Stomach (tissue), 19 donors: ENCODE results near the gene FAM236B. TPM values are rescaled to one million over a fixed set of nuclear protein-coding genes. Genes with fewer than 3 reads are reported as not detected.
"Not testable (repeated sequence)": the region's sequence is repeated elsewhere in the genome, so short reads cannot be mapped to it uniquely, and the experiment has no call there.

ENCODE experiments used
- DNase-seq, 2 donors: peaks; one replicate each; pipeline versions ENCODE4 v3.0.0 to v3.0.0-alpha.2; 2013 to 2019
- H3K27ac ChIP-seq, 5 donors: fragments of 200-600 bp in 4 of 5; sonication (generic) in 4 of 5; one replicate each; pipeline ENCODE4 v1.5.1; 2013 to 2019; ENCODE audit warnings: mild to moderate bottlenecking in 1 of 5, moderate library complexity in 1 of 5
- H3K27me3 ChIP-seq, 3 donors: fragments of 200-600 bp; sonication (generic); one replicate each; pipeline ENCODE4 v1.5.1; 2017 to 2019; ENCODE audit warnings: mixed run types in 1 of 3
- H3K36me3 ChIP-seq, 4 donors: fragments of 200-600 bp; sonication (generic); 1 replicate in 3 of 4; 2 replicates in 1 of 4; pipeline ENCODE4 v1.5.1; 2016 to 2019
- H3K4me1 ChIP-seq, 4 donors: fragments of 200-600 bp; sonication (generic); one replicate each; pipeline ENCODE4 v1.5.1; 2016 to 2019
- H3K4me3 ChIP-seq, 4 donors: fragments of 200-600 bp; sonication (generic) in 3 of 4; one replicate each; pipeline ENCODE4 v1.5.1; 2016 to 2019; ENCODE audit warnings: mild to moderate bottlenecking in 1 of 4
- H3K9me3 ChIP-seq, 4 donors: fragments of 200-600 bp; sonication (generic); one replicate each; pipeline ENCODE4 v1.5.1; 2016 to 2019
- WGBS, 5 donors: extraction: QIAGEN DNeasy Blood & Tissue Kit in 3 of 5; methylation state at CpG; one replicate each; pipeline versions ENCODE4 v1.1.5 to v1.1.7; 2013 to 2018; 5-methylcytosine and 5-hydroxymethylcytosine counted together
- intact Hi-C: fragments of 100-400 bp; cut with DNase I; formaldehyde crosslinking; loops from one replicate; pipeline ENCODE4 v1.15.1; 2023; ENCODE audit warnings: low total_unique reads
- long read RNA-seq, 10 donors: transcript quantifications; one replicate each; lab custom pipeline, GENCODE V29; 2026
- polyA plus RNA-seq, 3 donors: library from polyadenylated mRNA; stranded (reverse); fragments of 200-250 nt; gene quantifications; one replicate each; pipeline ENCODE4 v1.2.3, GENCODE V29; 2013
- total RNA-seq, 5 donors: library from RNA; depleted of rRNA; stranded (reverse); fragments of >200 nt; gene quantifications; one replicate each; pipeline versions ENCODE4 v1.1.0 to v1.2.3, GENCODE V29; 2014 to 2016
- donor health status: healthy with polysubstance abuse.
- donor health status: Bipolar disorder and iron deficiency.
- donor health status: healthy.

FAM236B gene
- total RNA-seq (not detected), polyA plus RNA-seq (not detected)
- long read RNA-seq, donor 1, result 0 reads
- long read RNA-seq, donor 2, result 0 reads
- long read RNA-seq, donor 3, result 0 reads
- long read RNA-seq, donor 4, result 0 reads
- long read RNA-seq, donor 5, result 0 reads
- long read RNA-seq, donor 6, result 0 reads
- long read RNA-seq, donor 7, result 0 reads
- long read RNA-seq, donor 8, result 0 reads
- long read RNA-seq, donor 9, result 0 reads
- long read RNA-seq, donor 10, result 0 reads

GRCh38 chrX:72782560-72782959 lies at the start of gene FAM236B:
TSS of gene FAM236B (minus strand) at chrX:72782660. CDS start at chrX:72782560, 100 bp downstream.
- H3K36me3 ChIP-seq, H3K4me1 ChIP-seq, H3K9me3 ChIP-seq, DNase-seq, H3K27me3 ChIP-seq, H3K4me3 ChIP-seq, intact Hi-C loops, H3K27ac ChIP-seq: not testable (repeated sequence)
- WGBS, 5 donors, result no CpG with 5 or more reads among the region's 15 CpGs

- H3K4me3 ChIP-seq, H3K27ac ChIP-seq, DNase-seq, H3K9me3 ChIP-seq, H3K27me3 ChIP-seq, H3K36me3 ChIP-seq, intact Hi-C loops, H3K4me1 ChIP-seq: not testable (repeated sequence)
- no CpG with 5 or more reads among the region's 13 CpGs for WGBS, 5 donors
These were observed 48.2 kb upstream of the FAM236B start for GRCh38 chrX:72830701-72831100.

GRCh38 chrX:72808110-72808509 lies 25.6 kb upstream of the FAM236B start, which contains the start of gene FAM236D:
TSS of gene FAM236D (minus strand) at chrX:72808210. CDS start at chrX:72808110, 100 bp downstream.
- no CpG with 5 or more reads among the region's 13 CpGs for WGBS, 5 donors
- H3K4me1 ChIP-seq, H3K36me3 ChIP-seq, intact Hi-C loops, H3K4me3 ChIP-seq, H3K27ac ChIP-seq, H3K9me3 ChIP-seq, H3K27me3 ChIP-seq, DNase-seq: not testable (repeated sequence)

GRCh38 chrX:72790390-72790789 lies 7.9 kb upstream of the FAM236B start:
- H3K36me3 ChIP-seq, H3K4me3 ChIP-seq, intact Hi-C loops, H3K4me1 ChIP-seq, H3K27ac ChIP-seq, DNase-seq, H3K27me3 ChIP-seq, H3K9me3 ChIP-seq: not testable (repeated sequence)
- WGBS, 5 donors, result 78 to 100% (median 100%) methylated on average over 1 of the region's 3 CpGs; no CpG with 5 or more reads in 2 of the 5 donors

- H3K9me3 ChIP-seq, H3K4me1 ChIP-seq, H3K27me3 ChIP-seq, H3K4me3 ChIP-seq, H3K36me3 ChIP-seq, DNase-seq, H3K27ac ChIP-seq, intact Hi-C loops: not testable (repeated sequence)
- no CpG with 5 or more reads among the region's 1 CpG for WGBS, 5 donors
These were observed 5.7 kb upstream of the FAM236B start for GRCh38 chrX:72788142-72788541.

GRCh38 chrX:72783964-72784363 lies 1.5 kb upstream of the FAM236B start:
- H3K4me3 ChIP-seq, intact Hi-C loops, H3K9me3 ChIP-seq, H3K27ac ChIP-seq, H3K27me3 ChIP-seq, H3K36me3 ChIP-seq, H3K4me1 ChIP-seq, DNase-seq: not testable (repeated sequence)
- WGBS, 5 donors, result no CpG with 5 or more reads among the region's 6 CpGs

- WGBS, 5 donors, result no CpG with 5 or more reads among the region's 8 CpGs
These were observed 991 bp upstream of the FAM236B start for GRCh38 chrX:72783365-72783936.

GRCh38 chrX:72778146-72778545 lies 4.3 kb downstream of the FAM236B start:
- H3K27me3 ChIP-seq, H3K36me3 ChIP-seq, H3K4me3 ChIP-seq, H3K27ac ChIP-seq, H3K9me3 ChIP-seq, H3K4me1 ChIP-seq, intact Hi-C loops, DNase-seq: not testable (repeated sequence)
- no CpG with 5 or more reads among the region's 6 CpGs for WGBS, 5 donors

More at GRCh38 chrX:72783365-72783936, 991 bp upstream of the FAM236B start:
- DNase-seq, intact Hi-C loops, H3K4me1 ChIP-seq, H3K36me3 ChIP-seq, H3K27me3 ChIP-seq, H3K27ac ChIP-seq, H3K4me3 ChIP-seq, H3K9me3 ChIP-seq: not testable (repeated sequence)

- no CpG with 5 or more reads among the region's 15 CpGs for WGBS, 5 donors
- H3K27ac ChIP-seq, H3K4me3 ChIP-seq, H3K27me3 ChIP-seq, H3K36me3 ChIP-seq, DNase-seq, H3K4me1 ChIP-seq, H3K9me3 ChIP-seq, intact Hi-C loops: not testable (repeated sequence)
These were observed 5.0 kb downstream of the FAM236B start for GRCh38 chrX:72777467-72777790.

GRCh38 chrX:72776653-72777466 lies 5.6 kb downstream of the FAM236B start, which contains the start of gene DMRTC1B:
TSS of gene DMRTC1B (plus strand) at chrX:72776890. CDS start at chrX:72845136, 68,246 bp downstream.
- no CpG with 5 or more reads among the region's 44 CpGs for WGBS, 5 donors
- H3K9me3 ChIP-seq, H3K4me1 ChIP-seq, H3K27ac ChIP-seq, intact Hi-C loops, DNase-seq, H3K36me3 ChIP-seq, H3K4me3 ChIP-seq, H3K27me3 ChIP-seq: not testable (repeated sequence)

- intact Hi-C loops, H3K9me3 ChIP-seq, H3K27me3 ChIP-seq, DNase-seq, H3K4me3 ChIP-seq, H3K36me3 ChIP-seq, H3K4me1 ChIP-seq, H3K27ac ChIP-seq: not testable (repeated sequence)
- WGBS, 5 donors, result no CpG with 5 or more reads among the region's 9 CpGs
These were observed 22.0 kb downstream of the FAM236B start for GRCh38 chrX:72760454-72760853.

- DNase-seq, H3K4me1 ChIP-seq, H3K9me3 ChIP-seq, intact Hi-C loops, H3K27me3 ChIP-seq, H3K4me3 ChIP-seq, H3K36me3 ChIP-seq, H3K27ac ChIP-seq: not testable (repeated sequence)
- WGBS, 5 donors, result no CpG with 5 or more reads among the region's 3 CpGs
These were observed 33.9 kb downstream of the FAM236B start for GRCh38 chrX:72748545-72748944.
